Activated CD4-positive, alpha-beta T cell treated with anti-CD3 and anti-CD28 coated beads, Interleukin-2, amount 50 U/mL, for 4 hours (primary cell): ENCODE measurements around the gene FLAD1.
"Not testable (repeated sequence)": the region's sequence is repeated elsewhere in the genome, so short reads cannot be mapped to it uniquely, and the experiment has no call there.

Experiments used
- DNase-seq, 2 experiments: peaks; one replicate each; pipeline ENCODE4 v3.0.0-alpha.2; 2020

The FLAD1 gene

GRCh38 chr1:154969860-154970452, 13.2 kb upstream of the FLAD1 start:
- no peak for DNase-seq

GRCh38 chr1:154970631-154971340, 12.4 kb upstream of the FLAD1 start, which contains the start of gene SHC1:
SHC1 (minus strand) TSS chr1:154970747; CDS start chr1:154970526, 221 bp downstream.
- DNase-seq: peak; percentile 24 to 33

- DNase-seq: no peak
These were observed 11.7 kb upstream of the FLAD1 start for GRCh38 chr1:154971341-154971998.

- no peak for DNase-seq
These were observed 11.0 kb upstream of the FLAD1 start for GRCh38 chr1:154972213-154972516.

GRCh38 chr1:154972517-154973343, 10.4 kb upstream of the FLAD1 start:
- no peak for DNase-seq

- DNase-seq: peak; percentile 90 to 94
These were observed 9.6 kb upstream of the FLAD1 start for GRCh38 chr1:154973344-154974101.

GRCh38 chr1:154974102-154974807, 8.9 kb upstream of the FLAD1 start, which contains the start of gene CKS1B:
CKS1B (plus strand) TSS chr1:154974681; CDS start chr1:154974746, 65 bp downstream.
- DNase-seq: peak; percentile 95 to 96

- peak; percentile 89 to 93 for DNase-seq
These were observed 8.2 kb upstream of the FLAD1 start for GRCh38 chr1:154974808-154975408.

GRCh38 chr1:154975409-154976059, 7.6 kb upstream of the FLAD1 start:
- DNase-seq: peak; percentile 42 to 47

GRCh38 chr1:154977762-154978161, 5.4 kb upstream of the FLAD1 start:
- DNase-seq: not testable (repeated sequence)

GRCh38 chr1:154978360-154978759, 4.8 kb upstream of the FLAD1 start:
- DNase-seq: no peak

- no peak for DNase-seq
These were observed 803 bp upstream of the FLAD1 start for GRCh38 chr1:154982341-154982740.

- DNase-seq: no peak
These were observed 777 bp downstream of the FLAD1 start for GRCh38 chr1:154983776-154984466.

- DNase-seq: not testable (repeated sequence)
These were observed 3.6 kb downstream of the FLAD1 start for GRCh38 chr1:154986736-154987135.

- DNase-seq: no peak
These were observed 4.2 kb downstream of the FLAD1 start for GRCh38 chr1:154987326-154987725.

GRCh38 chr1:154988058-154988954, 5.2 kb downstream of the FLAD1 start:
- no peak for DNase-seq

- no peak for DNase-seq
These were observed 6.2 kb downstream of the FLAD1 start for GRCh38 chr1:154989195-154989860.

- DNase-seq: no peak
These were observed 7.1 kb downstream of the FLAD1 start for GRCh38 chr1:154990276-154990675.
